H1 (cell line): ENCODE data around the gene CDK15. TPM values are rescaled to one million over a fixed set of nuclear protein-coding genes. Genes with fewer than 3 reads are reported as not detected.

Experiments
- CTCF ChIA-PET: fragments of 300-600 bp; sonication (Branson Sonifier 250); formaldehyde crosslinking; loops from one replicate; lab custom pipeline; 2021; ENCODE audit not compliant: partially characterized antibody; lab: Charles Lee
- POLR2A ChIA-PET: fragments of 300-600 bp; sonication (Branson Sonifier 250); formaldehyde crosslinking; loops from one replicate; lab custom pipeline; 2021; ENCODE audit warnings: inconsistent platforms; ENCODE audit not compliant: partially characterized antibody; lab: Charles Lee
- DNase-seq, 2 experiments: peaks; one replicate each; pipeline versions ENCODE4 v3.0.0 to v3.0.0-alpha.2; 2010 to 2022; ENCODE audit warnings: low spot score in 2 of 2, low read depth in 1 of 2, mixed read lengths in 1 of 2
- FAIRE-seq: peaks from 2 replicates; lab custom pipeline; 2011; peaks lifted over from hg19 to GRCh38; lab: Jason Lieb, UNC
- H2AFZ ChIP-seq: 2 replicates; pipeline ENCODE4 v1.8.1; 2012; ENCODE audit warnings: low read length, inconsistent platforms
- H2AK5ac ChIP-seq: 2 replicates; pipeline ENCODE4 v1.6.1; 2013; ENCODE audit warnings: low read depth, low read length
- H2BK120ac ChIP-seq: replicated peaks from 2 replicates; pipeline ENCODE3; 2013; ENCODE audit warnings: low read depth, low read length, inconsistent platforms
- H2BK12ac ChIP-seq: 2 replicates; pipeline ENCODE4 v1.6.1; 2013; ENCODE audit warnings: low read depth, low read length
- H2BK15ac ChIP-seq: 2 replicates; pipeline ENCODE4 v1.6.1; 2013; ENCODE audit warnings: low read length
- H2BK20ac ChIP-seq: 2 replicates; pipeline ENCODE4 v1.6.1; 2013; ENCODE audit warnings: low read length
- H2BK5ac ChIP-seq: 2 replicates; pipeline ENCODE4 v1.6.1; 2013; ENCODE audit warnings: low read depth, low read length
- H3K14ac ChIP-seq: 2 replicates; pipeline ENCODE4 v1.6.1; 2013; ENCODE audit warnings: inconsistent platforms; ENCODE audit not compliant: insufficient read length
- H3K18ac ChIP-seq: 2 replicates; pipeline ENCODE4 v1.6.1; 2013; ENCODE audit warnings: low read length; ENCODE audit errors: extremely low read depth
- H3K23ac ChIP-seq: 2 replicates; pipeline ENCODE4 v1.6.1; 2013; ENCODE audit warnings: inconsistent platforms; ENCODE audit not compliant: insufficient read length
- H3K23me2 ChIP-seq: 2 replicates; pipeline ENCODE4 v1.6.1; 2013; ENCODE audit warnings: low read depth, low read length
- H3K27ac ChIP-seq: 2 replicates; pipeline ENCODE4 v1.6.1; 2011; ENCODE audit warnings: low read depth, low read length, inconsistent platforms
- H3K27me3 ChIP-seq, 4 experiments: replicated peaks in 1 of 4; 1 replicate in 1 of 4; 2 replicates in 3 of 4; pipeline versions ENCODE4 v1.6.1 to v1.8.1; 2011 to 2013; ENCODE audit warnings: low read length in 3 of 4, mild to moderate bottlenecking in 3 of 4, inconsistent platforms in 2 of 4, mixed read lengths in 2 of 4, moderate library complexity in 1 of 4; ENCODE audit not compliant: control insufficient read depth in 3 of 4, insufficient read depth in 3 of 4; ENCODE audit errors: extremely low read depth in 1 of 4
- H3K36me3 ChIP-seq, 4 experiments: 2 replicates each; pipeline versions ENCODE4 v1.6.1 to v1.8.1; 2011 to 2013; ENCODE audit warnings: mild to moderate bottlenecking in 4 of 4, low read length in 3 of 4, moderate library complexity in 2 of 4, control low read depth in 1 of 4, inconsistent platforms in 1 of 4; ENCODE audit not compliant: insufficient read depth in 4 of 4, control insufficient read depth in 2 of 4
- H3K4ac ChIP-seq: replicated peaks from 2 replicates; pipeline ENCODE3; 2013; ENCODE audit warnings: low read length, low read depth, mixed read lengths, inconsistent platforms; ENCODE audit not compliant: insufficient read length
- H3K4me1 ChIP-seq, 4 experiments: replicated peaks in 1 of 4; 1 replicate in 1 of 4; 2 replicates in 3 of 4; pipeline versions ENCODE4 v1.6.1 to v1.8.1; 2011 to 2013; ENCODE audit warnings: low read length in 3 of 4, inconsistent platforms in 2 of 4, mixed read lengths in 1 of 4; ENCODE audit not compliant: insufficient read depth in 4 of 4, control insufficient read depth in 3 of 4
- H3K4me2 ChIP-seq, 2 experiments: 2 replicates each; pipeline versions ENCODE4 v1.6.1 to v1.8.1; 2011 to 2013; ENCODE audit warnings: low read depth in 2 of 2, low read length in 2 of 2, control low read depth in 1 of 2, inconsistent platforms in 1 of 2, mild to moderate bottlenecking in 1 of 2; ENCODE audit not compliant: insufficient read depth in 1 of 2
- H3K4me3 ChIP-seq, 4 experiments: fragments of 200-600, 300-600 bp in 1 of 4; sonication (generic), shearing (Covaris generic), sonication (Bioruptor Twin) in 1 of 4; 2 replicates each; pipeline versions ENCODE4 v1.5.1 to v1.8.1; 2011 to 2016; ENCODE audit warnings: low read length in 4 of 4, low read depth in 3 of 4, control low read depth in 2 of 4, inconsistent platforms in 2 of 4, mild to moderate bottlenecking in 2 of 4, mixed read lengths in 1 of 4, moderate library complexity in 1 of 4; ENCODE audit not compliant: insufficient read depth in 2 of 4; ENCODE audit errors: extremely low read depth in 1 of 4
- H3K56ac ChIP-seq: replicated peaks from 2 replicates; pipeline ENCODE3; 2013; ENCODE audit warnings: low read depth, mild to moderate bottlenecking, mixed read lengths, low read length, inconsistent platforms; ENCODE audit not compliant: insufficient read length
- H3K79me1 ChIP-seq: 2 replicates; pipeline ENCODE4 v1.6.1; 2013; ENCODE audit warnings: low read depth, low read length, control low read depth
- H3K79me2 ChIP-seq, 2 experiments: 2 replicates each; pipeline versions ENCODE4 v1.6.1 to v1.8.1; 2012 to 2013; ENCODE audit warnings: low read length in 2 of 2, mild to moderate bottlenecking in 2 of 2, inconsistent platforms in 1 of 2; ENCODE audit not compliant: insufficient read depth in 2 of 2, control insufficient read depth in 1 of 2
- H3K9ac ChIP-seq, 4 experiments: replicated peaks in 1 of 4; 1 replicate in 1 of 4; 2 replicates in 3 of 4; pipeline versions ENCODE4 v1.6.1 to v1.8.1; 2011 to 2013; ENCODE audit warnings: low read depth in 3 of 4, low read length in 3 of 4, control low read depth in 2 of 4, mild to moderate bottlenecking in 2 of 4, moderate library complexity in 2 of 4, inconsistent platforms in 1 of 4; ENCODE audit errors: extremely low read depth in 1 of 4
- H3K9me3 ChIP-seq, 2 experiments: 2 replicates each; pipeline versions ENCODE4 v1.6.1 to v1.8.1; 2012 to 2013; ENCODE audit warnings: mild to moderate bottlenecking in 2 of 2, moderate library complexity in 2 of 2, control low read depth in 1 of 2, inconsistent platforms in 1 of 2, low read depth in 1 of 2, low read length in 1 of 2, mixed read lengths in 1 of 2; ENCODE audit not compliant: insufficient read depth in 2 of 2
- H4K20me1 ChIP-seq, 2 experiments: replicated peaks in 1 of 2; 2 replicates each; pipeline versions ENCODE3 to v1.8.1; 2011 to 2013; ENCODE audit warnings: inconsistent platforms in 2 of 2, low read length in 2 of 2, mild to moderate bottlenecking in 1 of 2; ENCODE audit not compliant: insufficient read depth in 2 of 2, control insufficient read depth in 1 of 2
- H4K5ac ChIP-seq: 2 replicates; pipeline ENCODE4 v1.6.1; 2013; ENCODE audit warnings: low read length, low read depth, mixed read lengths, inconsistent platforms; ENCODE audit not compliant: insufficient read length
- H4K8ac ChIP-seq: 2 replicates; pipeline ENCODE4 v1.8.0; 2013; ENCODE audit warnings: mild to moderate bottlenecking, moderate library complexity, low read length, inconsistent platforms; ENCODE audit not compliant: insufficient read depth; ENCODE audit errors: extremely low read depth
- H4K91ac ChIP-seq: replicated peaks from 2 replicates; pipeline ENCODE3; 2013; ENCODE audit warnings: low read length, mixed read lengths, inconsistent platforms; ENCODE audit not compliant: insufficient read length
- CBX5 ChIP-seq: fragments of 300-800, 300-1000 bp; sonication (generic); IDR thresholded peaks from 2 replicates; pipeline ENCODE4 v1.7.1; 2016; ENCODE audit warnings: antibody characterized with exemption, low read length, low read depth
- CTBP2 ChIP-seq: IDR thresholded peaks from 2 replicates; pipeline ENCODE4 v1.7.0; 2011; ENCODE audit warnings: borderline replicate concordance, mild to moderate bottlenecking, moderate library complexity, mixed read lengths, low read length; ENCODE audit not compliant: insufficient read depth, insufficient read length
- CTCF ChIP-seq, 3 experiments: IDR thresholded peaks; 1 replicate in 2 of 3; 2 replicates in 1 of 3; pipeline versions ENCODE4 v1.5.1 to v1.6.1; 2011; ENCODE audit warnings: low read length in 3 of 3, mild to moderate bottlenecking in 3 of 3, inconsistent platforms in 2 of 3, low read depth in 1 of 3, moderate library complexity in 1 of 3; ENCODE audit not compliant: insufficient read depth in 1 of 3; ENCODE audit errors: control extremely low read depth in 1 of 3
- EZH2 ChIP-seq: fragments of 200-600 bp; sonication (generic); IDR thresholded peaks from 2 replicates; pipeline ENCODE4 v1.7.1; 2012; ENCODE audit warnings: low read depth, mild to moderate bottlenecking, moderate library complexity, low read length, inconsistent platforms; ENCODE audit not compliant: severe bottlenecking
- JUND ChIP-seq: IDR thresholded peaks from 2 replicates; pipeline ENCODE4 v1.6.1; 2011; ENCODE audit warnings: mild to moderate bottlenecking, improper control_type of control experiment, low read length
- KDM4A ChIP-seq: IDR thresholded peaks from one replicate; pipeline ENCODE4 v1.7.1; 2012; ENCODE audit warnings: low read depth, mild to moderate bottlenecking, moderate library complexity, low read length, inconsistent platforms; ENCODE audit not compliant: severe bottlenecking
- MAX ChIP-seq: IDR thresholded peaks from 2 replicates; pipeline ENCODE4 v1.6.1; 2012; ENCODE audit warnings: inconsistent platforms
- POLR2AphosphoS5 ChIP-seq: IDR thresholded peaks from 2 replicates; pipeline ENCODE4 v1.6.1; 2011; ENCODE audit warnings: low read depth, low read length
- SIN3A ChIP-seq, 2 experiments: IDR thresholded peaks in 1 of 2; conservative IDR thresholded peaks in 1 of 2; 2 replicates each; pipeline ENCODE4 v1.6.1; 2011 to 2012; ENCODE audit warnings: low read length in 2 of 2, improper control_type of control experiment in 1 of 2, low read depth in 1 of 2, mild to moderate bottlenecking in 1 of 2
- SP2 ChIP-seq: IDR thresholded peaks from 2 replicates; pipeline ENCODE4 v1.6.1; 2012; ENCODE audit warnings: mild to moderate bottlenecking, low read length, inconsistent platforms
- TCF12 ChIP-seq: IDR thresholded peaks from 2 replicates; pipeline ENCODE4 v1.6.1; 2011; ENCODE audit warnings: low read depth, mild to moderate bottlenecking, low read length
- WGBS, 2 experiments: shearing (Covaris generic) in 1 of 2; methylation state at CpG; one replicate each; pipeline versions ENCODE4 v1.1.6 to v1.1.7; 2013 to 2015; ENCODE audit warnings: low lambda C conversion rate in 2 of 2, mixed read lengths in 2 of 2, inconsistent platforms in 1 of 2, low coverage in 1 of 2, missing lambda C conversion rate in 1 of 2; ENCODE audit not compliant: insufficient replicate concordance in 2 of 2, insufficient coverage in 1 of 2, insufficient read length in 1 of 2; ENCODE audit errors: extremely low coverage in 1 of 2, missing lambda C conversion rate in 1 of 2; 5-methylcytosine and 5-hydroxymethylcytosine counted together
- polyA plus RNA-seq, 7 experiments: library from polyadenylated mRNA; depleted of rRNA in 3 of 7; stranded (reverse) in 5 of 7; unstranded in 2 of 7; fragments of >200 nt in 5 of 7; fragments of 200-250 nt in 2 of 7; gene quantifications; 1 replicate in 5 of 7; 2 replicates in 1 of 7; 4 replicates in 1 of 7; pipeline versions ENCODE4 v1.2.1 to v1.2.3, GENCODE V29; 2011 to 2013; ENCODE audit warnings: missing spikeins in 2 of 7, mixed read lengths in 2 of 7
- total RNA-seq: library from RNA; stranded (reverse); fragmentation: NEBNext Ultra II Directional; extraction: Animal tissue kit (Norgen Biotek cat#: 25700); gene quantifications from 2 replicates; pipeline ENCODE4 v1.2.1, GENCODE V29; 2021

Gene CDK15
- total and polyA plus RNA-seq, 2 of the 8 experiments (the other 6 are each of a cell fraction or from before 2014, with no cell fraction given), result 0.03 TPM; not detected in 1

GRCh38 chr2:201758234-201758633 is 48.1 kb upstream of the CDK15 start:
- Histone ChIP-seq H3K9ac (no peak overlapping the region), H2BK15ac (no peak overlapping the region), H2BK20ac (no peak overlapping the region), H3K9me3 (no peaks in the 10 kb centered on the region), H3K4me2 (no peak overlapping the region), H3K14ac (no peak overlapping the region), H2BK12ac (no peak overlapping the region), H4K8ac (no peak overlapping the region), H3K4ac (no peak overlapping the region), H3K36me3 (peaks cover 0 to 26% (median 17%) of the 10 kb centered on the region in 4 experiments; a peak in 7 of 8 replicates), H3K56ac (no peak overlapping the region), H2BK5ac (no peak overlapping the region), H3K23ac (no peak overlapping the region), H3K23me2 (no peaks in the 10 kb centered on the region), H2AK5ac (no peak overlapping the region), H3K18ac (no peak overlapping the region), H3K27ac (no peak overlapping the region), H3K27me3 (no peaks in the 10 kb centered on the region), H4K5ac (no peak overlapping the region), H4K91ac (no peak overlapping the region), H4K20me1 (peaks cover 1 to 3% of the 10 kb centered on the region in 2 experiments), H3K79me1 (peaks cover 3% of the 10 kb centered on the region; the same call in 1 of the 2 replicates), H3K4me1 (no peaks in the 10 kb centered on the region), H2AFZ (no peak overlapping the region), H2BK120ac (no peak overlapping the region), H3K4me3 (no peak overlapping the region), H3K79me2 (no peaks in the 10 kb centered on the region)
- CTCF ChIA-PET, result interaction anchor here (0.6 kb wide), 1 partner anchor 346 kb away, joined by 3 read pairs; no protein-coding TSS in a partner anchor
- POLR2A ChIA-PET, result interaction anchor here (1.0 kb wide), 1 partner anchor 115 kb away, joined by 4 read pairs; the partner anchor contains the start of gene TMEM237
- FAIRE-seq (no peak), DNase-seq (no peak)
- 52% methylated on average over 1 of the region's 1 CpG; no CpG with 5 or more reads in 1 of the 2 experiments for WGBS, 2 experiments
- TF ChIP-seq MAX (no peak), TCF12 (no peak), CTBP2 (no peak), SIN3A (conservative IDR thresholded peaks at IDR 0.05 in 1 of 2, IDR thresholded peaks at IDR 0.05 in 1 of 2; ENCODE audit: low read depth in 1 of 2, low read length in 2 of 2) (no peak), EZH2 (no peak), CBX5 (no peak), SP2 (no peak), JUND (no peak), CTCF (IDR thresholded peaks at IDR 0.05; ENCODE audit: control extremely low read depth in 1 of 3, insufficient read depth in 1 of 3, low read depth in 1 of 3, low read length in 3 of 3) (no peak), KDM4A (no peak), POLR2AphosphoS5 (no peak)
